ENCODE data around the gene TSPAN17. TPM values are rescaled to one million over a fixed set of nuclear protein-coding genes. Genes with fewer than 3 reads are reported as not detected.

Gene TSPAN17
- total and polyA plus RNA-seq, 11 donors = 15.4 to 59.3 (median 30.9) TPM

DNA sequence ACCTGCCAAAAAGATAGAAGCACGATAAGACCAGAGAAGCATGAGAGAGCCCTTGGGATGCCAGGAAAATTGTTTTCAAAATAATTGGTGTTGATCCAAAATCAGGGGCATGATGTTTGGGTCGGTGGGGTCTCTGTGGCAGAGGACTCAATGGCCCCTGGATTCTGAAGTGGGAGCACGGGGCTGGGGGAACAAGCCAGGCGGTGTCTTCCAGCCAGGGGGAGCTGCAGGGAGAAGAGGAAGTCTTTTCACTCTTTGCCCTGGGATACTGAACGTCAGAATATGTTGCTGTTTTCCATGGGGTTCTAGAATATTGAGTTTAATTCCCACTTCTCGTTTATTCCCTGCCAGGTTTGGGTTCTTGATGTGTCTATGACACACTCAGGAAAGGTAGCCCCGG lies 20.4 kb downstream of the TSPAN17 start:
- intact Hi-C loops (cut with DNase I) = loop anchor here in 2 of 10 donors (10.0 kb wide), 2 partner anchors 147 to 167 kb away; partner anchors contain the start of gene UNC5A (in 1 of the 2)
- 62 to 67% (median 64%) methylated on average over 7 of the region's 7 CpGs for WGBS, 4 donors

DNA sequence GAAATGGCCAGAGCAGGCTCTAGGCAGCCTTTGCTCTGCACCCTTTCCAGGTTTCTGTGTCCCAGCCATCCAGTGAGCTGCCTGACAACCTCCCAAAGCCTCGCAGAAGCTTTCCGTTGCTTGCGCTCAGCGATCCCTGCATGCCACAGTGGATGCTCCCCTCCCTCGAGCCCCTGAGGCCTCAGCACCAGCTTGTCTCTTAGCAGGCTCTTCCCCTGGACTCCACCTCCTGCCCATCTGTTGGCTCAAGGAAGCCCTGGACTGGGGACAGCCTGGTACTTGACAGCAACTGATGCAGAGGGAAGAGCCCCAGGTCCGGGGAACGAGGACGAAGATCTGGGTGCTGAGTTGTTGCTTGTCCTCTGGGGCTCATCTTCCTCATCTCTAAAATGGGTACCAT lies 23.2 kb downstream of the TSPAN17 start:
- peaks cover 0 to under 1% (median 0%) of the 10 kb centered on the region in 12 donors for H3K4me1 ChIP-seq
- intact Hi-C loops (cut with DNase I) = loop anchor here in 1 of 10 donors (5.0 kb wide), 1 partner anchor 147 kb away; no protein-coding TSS in a partner anchor
- no peaks in the 10 kb centered on the region for H3K36me3 ChIP-seq
- peak in 2 of 5 donors; percentile 9 to 23 for DNase-seq
- 76 to 80% (median 78%) methylated on average over 8 of the region's 8 CpGs for WGBS, 4 donors
- TF ChIP-seq POLR2A (IDR thresholded peaks at IDR 0.05) = no peak
- TF ChIP-seq, protein P1, sequence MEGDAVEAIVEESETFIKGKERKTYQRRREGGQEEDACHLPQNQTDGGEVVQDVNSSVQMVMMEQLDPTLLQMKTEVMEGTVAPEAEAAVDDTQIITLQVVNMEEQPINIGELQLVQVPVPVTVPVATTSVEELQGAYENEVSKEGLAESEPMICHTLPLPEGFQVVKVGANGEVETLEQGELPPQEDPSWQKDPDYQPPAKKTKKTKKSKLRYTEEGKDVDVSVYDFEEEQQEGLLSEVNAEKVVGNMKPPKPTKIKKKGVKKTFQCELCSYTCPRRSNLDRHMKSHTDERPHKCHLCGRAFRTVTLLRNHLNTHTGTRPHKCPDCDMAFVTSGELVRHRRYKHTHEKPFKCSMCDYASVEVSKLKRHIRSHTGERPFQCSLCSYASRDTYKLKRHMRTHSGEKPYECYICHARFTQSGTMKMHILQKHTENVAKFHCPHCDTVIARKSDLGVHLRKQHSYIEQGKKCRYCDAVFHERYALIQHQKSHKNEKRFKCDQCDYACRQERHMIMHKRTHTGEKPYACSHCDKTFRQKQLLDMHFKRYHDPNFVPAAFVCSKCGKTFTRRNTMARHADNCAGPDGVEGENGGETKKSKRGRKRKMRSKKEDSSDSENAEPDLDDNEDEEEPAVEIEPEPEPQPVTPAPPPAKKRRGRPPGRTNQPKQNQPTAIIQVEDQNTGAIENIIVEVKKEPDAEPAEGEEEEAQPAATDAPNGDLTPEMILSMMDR (IDR thresholded peaks at IDR 0.05) = no peak
- H3K27me3 ChIP-seq = peaks cover 0 to 47% (median 8%) of the 10 kb centered on the region in 9 donors
- H3K9me3 ChIP-seq = no peaks in the 10 kb centered on the region
- ATAC-seq = no peak
- H3K27ac ChIP-seq = no peak overlapping the region
- no peak overlapping the region for H3K4me3 ChIP-seq

More for the DNA sequence above, 20.4 kb downstream of the TSPAN17 start:
- H3K36me3 ChIP-seq = no peaks in the 10 kb centered on the region
- H3K4me1 ChIP-seq = no peaks in the 10 kb centered on the region
- ATAC-seq (no peak), DNase-seq (peak in 2 of 5 donors; percentile 13 to 20)
- H3K4me3 ChIP-seq = no peak overlapping the region
- TF ChIP-seq POLR2A (IDR thresholded peaks at IDR 0.05) = no peak
- TF ChIP-seq, protein P1 (IDR thresholded peaks at IDR 0.05) = no peak
- H3K9me3 ChIP-seq = no peaks in the 10 kb centered on the region
- no peak overlapping the region for H3K27ac ChIP-seq
- H3K27me3 ChIP-seq = peaks cover 0 to 75% (median 19%) of the 10 kb centered on the region in 9 donors

DNA sequence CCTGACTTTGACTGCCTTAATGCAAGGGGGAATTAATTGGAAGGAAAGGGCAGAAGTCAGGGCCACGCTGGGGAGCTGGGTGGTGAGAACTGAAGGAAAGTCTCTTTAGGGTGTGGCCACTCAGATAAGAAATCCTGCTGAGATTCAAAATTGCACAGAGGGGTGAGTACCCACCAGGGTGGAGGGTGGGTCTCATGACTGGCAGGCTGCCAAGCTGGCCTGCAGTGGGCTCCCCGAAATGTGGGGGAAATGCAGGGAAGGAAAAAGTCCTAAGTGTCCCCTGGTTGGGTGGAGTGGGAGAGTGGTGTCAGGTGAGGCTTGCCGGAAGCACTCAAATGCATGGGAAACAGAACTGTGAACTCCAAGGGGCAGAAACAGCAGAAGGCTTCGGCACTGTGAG lies 24.1 kb downstream of the TSPAN17 start:
- no peaks in the 10 kb centered on the region for H3K36me3 ChIP-seq
- H3K4me3 ChIP-seq = no peak overlapping the region
- DNase-seq (peak in 2 of 5 donors; percentile 7 to 42), ATAC-seq (no peak)
- H3K9me3 ChIP-seq = no peaks in the 10 kb centered on the region
- 70 to 77% (median 73%) methylated on average over 4 of the region's 4 CpGs for WGBS, 4 donors
- H3K27me3 ChIP-seq = peaks cover 0 to 41% (median 8%) of the 10 kb centered on the region in 9 donors
- intact Hi-C loops (cut with DNase I) = loop anchor here in 1 of 10 donors (5.0 kb wide), 1 partner anchor 146 kb away; no protein-coding TSS in a partner anchor
- peaks cover 0 to 10% (median under 1%) of the 10 kb centered on the region in 12 donors for H3K4me1 ChIP-seq
- TF ChIP-seq POLR2A (IDR thresholded peaks at IDR 0.05) = no peak
- TF ChIP-seq, protein P1 (IDR thresholded peaks at IDR 0.05) = no peak
- H3K27ac ChIP-seq = no peak overlapping the region

DNA sequence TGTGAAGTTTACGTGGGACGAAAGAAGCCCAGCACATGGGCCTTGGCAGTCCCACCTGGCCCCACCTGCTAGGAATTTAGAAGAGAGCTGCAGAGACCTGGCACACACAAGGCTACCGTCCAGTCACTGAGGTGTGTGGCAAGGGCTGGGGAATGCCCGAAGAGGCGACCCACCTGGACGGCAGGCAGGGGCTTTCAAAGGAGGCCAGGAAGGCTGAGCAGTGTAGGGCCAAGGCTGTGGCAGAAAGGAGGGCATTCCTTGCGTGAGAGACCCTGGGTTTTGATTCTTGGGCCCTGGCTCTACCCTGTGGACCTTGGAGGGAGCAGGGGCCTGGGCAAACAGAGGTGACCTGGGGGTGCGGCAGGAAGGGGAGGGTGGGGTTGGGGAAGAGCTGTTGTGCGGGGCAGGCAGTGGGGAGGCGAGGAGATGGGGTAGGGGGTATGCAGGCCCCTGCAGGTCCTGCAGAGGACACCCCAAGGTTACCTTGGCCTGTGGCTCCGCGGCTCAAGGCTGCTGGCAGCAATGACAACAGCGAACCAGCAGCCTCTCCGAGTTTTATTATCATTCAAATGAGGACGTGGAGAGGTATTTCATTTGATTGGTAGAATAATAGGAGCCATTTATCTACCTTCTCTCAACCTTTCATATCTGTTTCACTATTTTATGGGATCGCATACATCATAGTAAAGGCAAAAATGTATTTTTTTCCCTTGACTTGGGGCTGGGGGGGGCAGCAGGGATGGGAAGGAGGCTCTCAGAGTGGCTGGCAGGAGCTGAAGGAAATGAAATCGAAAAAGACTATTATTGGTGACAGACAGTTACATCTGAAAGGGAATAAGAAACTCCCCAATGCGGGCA lies 24.8 kb downstream of the TSPAN17 start:
- WGBS, 4 donors = 64 to 72% (median 69%) methylated on average over 16 to 18 of the region's 18 CpGs
- peak in 2 of 5 donors; percentile 15 to 28 for DNase-seq
- Histone ChIP-seq H3K27ac (no peak overlapping the region), H3K36me3 (no peaks in the 10 kb centered on the region), H3K9me3 (no peaks in the 10 kb centered on the region), H3K4me1 (peaks cover 0 to 18% (median 5%) of the 10 kb centered on the region in 12 donors), H3K27me3 (peaks cover 0 to 41% (median 8%) of the 10 kb centered on the region in 9 donors), H3K4me3 (no peak overlapping the region)
- TF ChIP-seq POLR2A (IDR thresholded peaks at IDR 0.05) = no peak
- TF ChIP-seq, protein P1 (IDR thresholded peaks at IDR 0.05) = no peak
- no peak for ATAC-seq
- intact Hi-C loops (cut with DNase I) = loop anchor here in 1 of 10 donors (5.0 kb wide), 1 partner anchor 145 kb away; no protein-coding TSS in a partner anchor
